HG03469 (cell line): ENCODE measurements around the gene MTF1.
"Not testable (repeated sequence)": the region's sequence is repeated elsewhere in the genome, so short reads cannot be mapped to it uniquely, and the experiment has no call there.

ENCODE experiments used
- ATAC-seq: cut with Tn5 transposase; IDR thresholded peaks from one replicate; pipeline ENCODE4 v1.9.1; 2021; ENCODE audit warnings: mild to moderate bottlenecking, moderate library complexity, moderate number of reproducible peaks; ENCODE audit not compliant: unreplicated experiment

The MTF1 gene

GRCh38 chr1:37794372-37795339 is 64.7 kb downstream of the MTF1 start:
- peak; percentile 21 for ATAC-seq

- ATAC-seq: peak; percentile 46
Observed at GRCh38 chr1:37793773-37794371, 65.5 kb downstream of the MTF1 start, which contains the start of gene MANEAL. Gene MANEAL (plus strand): TSS chr1:37793847. CDS start chr1:37794183, 336 bp downstream.

DNA sequence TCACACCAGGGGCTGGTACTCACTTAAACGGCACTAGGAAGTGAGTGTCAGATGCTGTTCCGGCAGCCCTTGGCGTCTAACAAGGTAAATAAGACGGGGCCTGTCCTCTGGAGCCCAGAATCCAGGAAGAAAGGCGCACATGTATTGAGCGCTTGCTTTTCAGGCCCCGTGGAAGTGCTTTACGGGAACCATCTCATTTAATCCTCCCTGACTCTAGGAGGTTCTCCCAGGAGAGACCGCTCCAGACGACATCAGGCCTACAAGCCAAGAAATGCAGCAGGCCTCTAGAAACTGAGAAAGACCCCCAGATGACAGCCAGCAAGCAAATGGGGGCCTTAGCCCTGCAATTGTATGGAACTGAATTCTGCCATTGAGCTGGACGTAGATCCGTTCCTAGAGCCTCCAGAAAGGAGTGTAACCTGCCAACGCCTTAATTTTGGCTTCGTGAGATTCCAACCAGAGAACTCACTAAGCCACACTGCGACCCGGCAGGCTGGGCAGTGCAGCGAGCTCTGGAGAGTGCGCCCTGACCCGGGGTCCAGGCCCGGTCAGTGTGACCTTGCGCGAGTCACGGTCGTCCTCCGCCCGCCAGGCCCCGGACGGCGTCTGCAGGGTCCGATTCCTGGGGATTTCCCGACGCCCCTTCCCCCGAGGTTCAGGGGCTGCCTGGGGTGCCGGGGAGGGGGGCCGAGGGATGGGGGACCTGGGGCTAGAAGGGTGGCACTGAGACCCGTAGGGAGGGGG is 66.3 kb downstream of the MTF1 start:
- no peak for ATAC-seq

DNA sequence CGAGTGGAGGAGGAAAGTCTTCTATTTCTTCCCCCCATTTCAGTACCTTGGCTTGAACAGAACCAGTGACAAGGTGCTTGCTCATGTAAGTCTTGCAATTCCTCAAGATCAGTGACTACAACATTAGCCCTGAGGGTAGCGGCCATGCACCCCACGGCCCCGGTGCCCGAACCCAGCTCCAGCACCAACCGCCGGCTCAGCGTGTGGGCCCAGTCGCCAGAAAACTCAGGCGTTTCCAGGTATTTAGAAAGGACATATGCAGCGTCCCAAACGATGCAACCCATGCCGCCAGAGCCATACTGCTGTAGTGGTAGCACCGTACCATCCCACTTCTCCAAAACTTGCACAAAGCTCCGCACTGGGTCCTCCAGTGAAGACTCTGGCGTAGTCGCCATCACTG is 76.9 kb downstream of the MTF1 start:
- no peak for ATAC-seq

GRCh38 chr1:37778654-37779053 is 80.7 kb downstream of the MTF1 start:
- no peak for ATAC-seq

DNA sequence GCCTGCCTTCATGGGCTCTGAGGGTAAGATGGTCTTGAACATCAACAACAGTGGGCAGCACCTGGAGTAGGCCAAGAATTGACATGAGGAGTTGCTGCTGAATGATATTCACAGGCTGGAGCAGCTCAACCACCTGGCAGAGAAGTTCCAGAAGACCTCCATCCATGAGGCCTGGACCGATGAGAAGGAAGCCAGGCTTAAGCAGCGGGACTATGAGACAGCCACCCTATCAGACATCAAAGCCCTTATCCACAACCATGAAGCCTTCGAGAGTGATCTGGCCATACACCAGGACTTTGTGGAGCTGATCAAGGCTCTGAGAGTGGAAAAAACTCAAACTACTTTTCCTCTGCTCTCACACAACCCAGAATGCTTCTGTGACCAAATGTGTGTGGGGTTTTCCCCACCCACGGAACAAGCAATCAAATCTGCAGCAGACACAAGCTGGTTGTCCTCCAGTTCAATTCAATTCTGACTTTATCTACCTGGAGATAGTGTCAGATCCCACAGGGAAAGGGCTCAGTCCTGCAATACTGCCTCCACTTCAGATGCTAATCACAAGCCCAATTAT is 82.4 kb downstream of the MTF1 start:
- ATAC-seq: no peak

GRCh38 chr1:37771440-37771839 is 88.0 kb downstream of the MTF1 start:
- ATAC-seq: not testable (repeated sequence)

- ATAC-seq: no peak
Observed at GRCh38 chr1:37767488-37767887, 91.9 kb downstream of the MTF1 start.

- ATAC-seq: no peak
Observed at GRCh38 chr1:37765916-37766664, 93.3 kb downstream of the MTF1 start.

GRCh38 chr1:37764888-37765441 is 94.4 kb downstream of the MTF1 start, which contains the start of gene EPHA10:
Gene EPHA10 (minus strand): TSS chr1:37765120. CDS start chr1:37765066, 54 bp downstream.
- no peak for ATAC-seq

DNA sequence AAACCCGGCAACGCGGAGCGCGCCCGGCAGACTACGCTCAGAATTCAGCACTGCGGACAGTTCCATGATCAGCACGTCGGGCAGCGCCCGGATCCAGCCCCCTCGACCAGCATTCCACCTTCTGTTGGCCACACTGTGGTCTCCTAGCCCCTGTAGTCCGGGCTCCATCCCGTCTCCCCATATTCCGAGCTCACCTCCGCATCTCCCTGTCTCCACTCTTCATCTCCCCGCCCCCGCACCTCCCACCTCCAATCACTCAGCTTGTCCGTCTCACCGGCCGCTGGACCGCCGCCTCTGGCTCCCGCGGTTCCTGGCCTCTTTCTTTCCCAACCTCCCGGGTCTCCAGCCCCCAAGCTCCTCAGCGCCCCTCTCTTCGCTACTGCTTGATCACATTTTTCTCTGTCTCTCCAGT is 95.0 kb downstream of the MTF1 start:
- no peak for ATAC-seq

DNA sequence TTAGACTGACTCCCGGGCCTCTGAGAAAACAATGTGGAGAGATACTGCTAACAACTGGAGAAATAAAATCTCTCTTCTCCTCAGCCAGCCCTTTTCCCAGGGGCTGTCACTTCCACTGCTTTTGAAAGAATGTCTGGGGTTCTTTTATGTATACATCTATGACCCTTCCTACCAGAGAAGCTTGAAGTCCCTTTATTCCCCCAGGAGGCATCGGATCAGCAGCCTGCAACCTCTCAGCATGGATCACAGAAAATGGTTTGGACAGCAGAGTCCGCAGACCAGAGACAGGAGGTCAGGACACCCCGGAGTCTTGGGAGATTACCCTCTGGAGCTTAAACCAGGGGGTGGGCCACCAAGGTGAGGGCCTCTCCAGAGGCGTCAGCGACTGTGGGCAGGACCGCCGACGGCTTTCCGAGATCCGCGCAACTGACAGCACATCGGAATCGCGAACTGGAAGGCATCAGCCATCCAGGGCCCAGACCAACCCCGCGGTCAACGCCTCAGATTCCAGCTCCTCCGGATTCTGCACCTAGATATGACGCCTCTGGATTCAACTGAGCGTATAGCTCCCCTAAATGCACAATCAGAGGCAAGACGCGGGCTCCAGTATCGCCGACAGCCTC is 95.5 kb downstream of the MTF1 start:
- ATAC-seq: no peak

DNA sequence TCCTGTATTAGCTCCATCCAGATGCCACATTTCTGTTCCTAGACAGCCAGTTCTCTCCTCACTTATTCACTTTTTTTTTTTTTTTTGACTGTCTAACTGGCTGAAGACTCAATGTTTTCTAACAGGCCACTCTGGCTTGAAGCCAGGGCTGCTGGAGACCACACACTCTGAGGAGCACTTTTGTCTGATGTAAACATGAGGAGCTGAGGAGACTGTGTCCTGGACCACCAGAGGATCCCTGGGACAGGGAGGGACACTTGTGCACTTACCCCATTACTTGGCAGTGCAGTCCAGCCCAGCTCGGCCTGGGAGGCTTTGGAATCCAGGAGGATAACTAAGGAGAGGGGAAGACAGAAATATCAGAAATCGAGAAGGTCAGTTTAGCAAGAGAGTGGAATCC is 96.9 kb downstream of the MTF1 start:
- ATAC-seq: no peak

DNA sequence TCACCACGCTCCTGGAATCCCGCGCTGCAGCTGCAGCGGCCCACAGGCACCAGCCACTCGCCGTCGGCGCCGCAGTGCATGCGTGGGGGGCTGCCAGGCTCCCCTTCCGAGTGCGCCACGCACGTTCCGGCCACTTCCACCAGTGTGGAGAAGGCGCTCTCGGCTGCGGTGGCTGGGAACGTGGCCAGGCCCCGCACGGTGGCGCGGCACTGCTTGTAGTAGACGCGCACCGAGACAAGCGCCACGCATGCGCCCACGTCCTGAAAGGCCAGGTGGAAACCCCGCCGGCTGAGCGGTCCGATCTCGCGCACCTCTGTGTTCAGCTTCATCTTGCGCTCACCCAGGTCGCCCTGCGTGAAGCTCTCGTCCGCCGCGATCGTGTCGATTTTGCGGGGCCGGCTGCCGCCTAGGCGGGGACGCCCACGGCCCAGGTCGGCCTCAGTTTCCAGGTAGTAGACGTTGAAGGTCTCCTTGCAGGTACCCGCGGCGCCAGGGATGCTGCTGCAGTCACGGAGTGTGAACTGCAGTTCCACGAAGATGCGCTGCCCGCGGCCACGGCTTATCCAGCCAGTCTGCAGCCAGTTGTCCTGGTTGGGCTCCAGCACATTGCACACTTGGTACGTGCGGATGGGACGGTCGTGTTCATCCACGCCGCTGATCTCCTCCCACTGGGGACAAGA is 97.8 kb downstream of the MTF1 start:
- ATAC-seq: no peak
